Activated naive CD4-positive, alpha-beta T cell treated with Interleukin-2 at 50 U/mL for 16 hours (primary cell): ENCODE results near the gene CRAT.
A peak's percentile ranks its signal among the peaks of the same experiment; 100 is the strongest.

ENCODE experiments used
- DNase-seq: peaks from one replicate; pipeline ENCODE4 v3.0.0-alpha.2; 2020

Gene CRAT

DNA sequence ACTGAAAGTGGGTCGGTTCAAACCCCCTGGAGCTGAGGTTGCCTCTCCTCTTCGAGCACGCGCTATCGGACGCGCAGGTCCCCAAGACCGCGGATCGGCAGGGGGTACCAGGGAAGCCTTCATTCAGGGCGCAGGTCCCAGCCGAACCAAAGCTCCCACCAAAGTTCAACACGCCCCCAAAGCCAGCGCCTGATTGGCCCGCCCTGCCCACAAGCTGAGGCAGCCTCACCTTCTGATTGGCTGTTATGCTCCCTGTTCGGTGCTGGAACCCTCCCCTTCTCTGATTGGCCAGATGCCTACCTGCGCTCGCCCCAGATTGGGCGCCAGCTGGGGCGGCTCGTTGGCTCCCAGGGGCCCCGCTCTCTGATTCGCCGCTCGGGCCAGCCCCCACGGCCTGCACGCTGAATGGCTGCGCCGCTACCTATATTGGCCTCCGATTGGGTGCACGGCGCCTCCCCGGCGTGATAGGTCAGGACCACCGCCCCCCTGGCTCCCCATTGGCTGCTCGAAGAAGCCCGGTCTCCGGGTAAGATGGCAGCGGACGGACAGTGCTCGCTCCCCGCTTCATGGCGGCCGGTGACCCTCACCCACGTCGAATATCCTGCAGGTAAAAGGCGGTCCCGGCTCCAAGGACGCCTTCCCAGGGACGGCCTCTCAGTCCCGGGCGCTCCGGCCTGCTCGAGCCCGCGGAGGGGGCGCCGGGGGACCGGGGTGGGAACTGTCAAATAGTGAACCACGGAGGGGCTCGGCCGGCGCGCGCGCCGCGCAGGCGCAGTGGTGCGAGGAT lies 29.8 kb downstream of the CRAT start, which contains the start of gene DOLPP1:
DOLPP1 (plus strand) TSS at position 511 of the 787 bp plus-strand sequence; CDS start at position 532, 21 bp downstream.
- peak; percentile 99 for DNase-seq

DNA sequence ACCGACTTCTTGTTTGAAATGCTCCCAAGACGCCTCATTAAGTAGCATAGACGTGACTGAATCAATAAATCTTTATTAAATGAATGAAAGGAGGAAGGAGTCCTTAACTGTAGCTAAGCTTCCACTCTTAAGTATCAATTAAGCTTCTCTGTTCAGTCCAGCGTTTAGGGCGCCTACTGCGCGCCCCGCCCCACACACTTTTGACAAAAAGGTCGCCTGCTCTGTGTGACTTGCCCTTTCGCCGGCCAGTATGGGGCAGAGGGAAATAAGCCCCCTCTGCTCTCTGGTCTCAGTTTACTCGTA lies 30.3 kb downstream of the CRAT start:
- no peak for DNase-seq

DNA sequence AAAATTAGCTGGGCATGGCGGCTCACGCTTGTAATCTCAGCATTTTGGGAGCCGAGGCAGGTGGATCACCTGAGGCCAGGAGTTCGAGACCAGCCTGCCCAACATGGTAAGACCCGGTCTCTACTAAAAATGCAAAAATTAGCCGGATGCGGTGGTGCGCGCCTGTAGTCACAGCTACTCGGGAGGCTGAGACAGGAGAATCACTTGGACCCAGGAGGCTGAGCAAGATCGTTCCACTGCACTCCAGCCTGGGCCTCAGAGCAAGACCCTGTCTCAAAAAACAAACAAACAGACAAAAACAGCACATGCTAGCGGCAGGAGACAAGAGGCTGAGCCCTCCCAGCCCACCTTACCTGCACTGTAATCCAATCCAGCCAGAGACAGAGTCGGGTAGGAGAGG lies 30.8 kb downstream of the CRAT start:
- DNase-seq: no peak

DNA sequence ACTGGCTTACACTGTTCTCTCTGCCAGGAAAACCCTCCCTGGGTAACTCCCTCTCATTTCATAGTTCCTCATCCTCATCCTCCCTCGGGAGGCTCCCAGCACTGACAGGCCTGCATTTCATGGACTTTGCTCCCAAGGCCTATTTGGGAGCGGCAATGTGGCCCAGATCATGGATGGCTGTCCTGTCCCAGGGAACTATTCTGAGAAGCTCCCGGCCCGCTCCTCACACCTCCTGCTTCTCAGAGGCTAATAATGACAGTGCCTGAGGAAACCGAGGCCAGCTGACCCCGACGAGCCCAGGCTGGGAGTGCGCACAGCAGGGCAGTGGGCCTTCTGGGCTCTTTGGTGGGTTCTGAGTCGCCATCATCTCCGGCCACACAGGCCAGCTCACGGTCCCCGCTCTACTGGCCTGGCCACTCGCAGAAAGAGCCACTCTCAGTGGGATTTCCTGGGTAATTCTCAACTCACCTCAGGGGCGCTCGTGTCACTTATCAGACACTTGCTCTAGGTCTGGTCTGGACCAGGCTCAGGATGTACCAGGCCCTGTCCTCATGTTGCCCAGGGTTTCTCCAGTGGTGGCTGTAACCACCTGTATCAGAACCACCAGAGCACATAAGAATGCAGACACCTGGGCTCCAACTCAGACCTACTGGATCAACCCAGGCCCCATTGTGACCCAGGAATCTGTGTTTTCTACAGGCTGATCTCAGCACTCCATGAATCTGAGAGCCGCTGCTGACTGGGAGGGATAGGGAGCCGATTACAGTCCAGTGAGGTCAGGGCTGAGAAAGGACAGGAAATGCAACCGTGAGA lies 31.7 kb downstream of the CRAT start:
- DNase-seq: no peak

DNA sequence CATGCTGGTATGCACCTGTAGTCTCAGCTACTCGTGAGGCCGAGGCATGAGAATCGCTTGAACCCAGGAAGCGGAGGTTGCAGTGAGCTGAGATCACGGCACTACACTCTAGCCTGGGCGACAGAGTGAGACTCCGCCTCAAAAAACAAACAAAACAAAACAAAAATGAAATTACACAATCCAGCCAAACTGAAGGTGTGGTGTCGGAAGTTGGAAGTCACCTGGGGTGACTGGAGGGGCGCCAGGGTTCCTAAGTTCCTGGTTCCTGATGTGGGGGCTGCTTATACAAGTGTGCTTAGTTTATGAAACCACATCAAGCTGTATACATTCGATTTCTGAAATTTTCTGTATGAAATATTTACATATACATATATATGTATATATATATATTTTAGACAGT lies 33.4 kb downstream of the CRAT start:
- no peak for DNase-seq

DNA sequence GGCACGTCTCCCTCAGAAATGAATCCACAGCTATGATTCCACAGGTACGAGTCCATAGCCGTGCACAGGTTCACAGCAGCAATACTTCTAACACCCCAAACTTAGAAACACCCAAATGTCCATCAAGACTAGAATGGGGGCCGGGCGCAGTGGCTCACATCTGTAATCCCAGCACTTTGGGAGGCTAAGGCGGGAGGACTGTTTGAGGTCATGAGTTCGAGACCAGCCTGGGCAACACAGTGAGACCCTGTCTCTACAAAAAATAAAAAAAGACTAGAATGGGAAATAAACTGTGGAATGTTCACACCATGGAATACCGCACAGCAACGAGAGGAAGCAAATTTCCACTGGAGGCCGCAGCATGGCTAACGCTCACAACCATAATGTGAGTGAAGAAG lies 34.0 kb downstream of the CRAT start:
- no peak for DNase-seq

DNA sequence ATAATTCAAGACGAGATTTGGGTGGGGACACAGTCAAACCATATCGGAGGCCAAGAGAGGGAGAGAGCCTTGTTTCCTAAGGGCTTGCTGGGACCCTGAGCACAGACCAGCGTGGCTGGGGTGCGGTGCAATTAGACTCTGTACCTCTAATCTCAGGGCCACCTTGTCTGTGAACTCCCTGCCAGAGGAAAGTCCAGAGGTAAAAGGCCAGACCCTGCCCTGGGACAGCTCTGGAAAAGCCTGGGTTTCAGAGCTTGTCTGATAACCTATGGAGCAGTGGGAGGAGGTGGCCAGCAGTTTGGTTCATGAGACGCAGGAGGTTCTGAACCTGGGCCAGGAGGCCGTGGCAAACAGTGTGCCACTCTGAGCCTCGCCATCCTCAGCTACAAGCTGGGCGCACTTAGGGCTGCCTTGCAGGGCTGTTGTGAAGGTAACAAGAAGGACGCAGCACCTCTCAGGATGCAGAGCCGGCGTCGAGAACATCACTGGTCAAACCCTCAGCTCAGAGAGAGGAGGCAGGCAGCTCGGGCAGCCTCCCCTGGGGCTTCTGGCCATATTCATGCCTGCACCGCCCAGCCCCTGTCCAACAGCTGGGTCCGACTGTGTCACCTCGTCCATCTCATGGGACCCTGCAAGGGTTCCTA lies 34.5 kb downstream of the CRAT start:
- no peak for DNase-seq

DNA sequence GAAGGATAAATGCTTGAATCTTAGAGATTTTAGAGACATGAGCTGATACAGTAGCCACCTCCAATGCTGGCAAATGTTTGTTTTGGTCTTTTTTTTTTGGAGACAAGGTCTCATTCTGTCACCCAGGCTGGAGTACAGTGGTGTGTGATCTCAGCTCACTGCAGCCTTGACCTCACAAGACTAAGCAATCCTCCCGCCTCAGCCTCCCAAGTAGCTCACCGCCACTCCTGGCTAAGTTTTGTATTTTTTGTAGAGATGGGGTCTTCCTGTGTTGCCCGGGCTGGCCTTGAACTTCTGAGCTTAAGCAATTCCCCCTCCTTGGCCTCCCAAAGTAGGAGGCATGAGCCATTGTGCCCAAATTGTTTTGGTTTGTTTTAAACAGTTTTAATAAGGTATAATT lies 36.5 kb downstream of the CRAT start:
- DNase-seq: no peak

DNA sequence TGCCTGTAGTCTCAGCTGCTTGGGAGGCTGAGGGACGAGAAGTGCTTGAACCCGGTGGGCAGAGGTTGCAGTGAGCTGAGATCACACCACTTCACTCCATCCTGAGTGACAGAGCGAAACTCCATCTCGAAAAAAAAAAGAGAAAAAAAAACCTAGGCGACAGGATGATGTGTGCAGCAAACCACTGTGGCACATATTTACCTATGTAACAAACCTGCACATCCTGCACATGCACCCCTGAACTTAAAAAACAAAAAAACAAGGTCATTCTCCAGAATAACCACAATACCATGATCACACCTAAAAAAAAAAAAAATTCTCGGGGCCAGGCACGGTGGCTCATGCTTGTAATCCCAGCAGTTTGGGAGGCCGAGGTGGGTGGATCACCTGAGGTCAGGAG lies 37.2 kb downstream of the CRAT start:
- DNase-seq: no peak

DNA sequence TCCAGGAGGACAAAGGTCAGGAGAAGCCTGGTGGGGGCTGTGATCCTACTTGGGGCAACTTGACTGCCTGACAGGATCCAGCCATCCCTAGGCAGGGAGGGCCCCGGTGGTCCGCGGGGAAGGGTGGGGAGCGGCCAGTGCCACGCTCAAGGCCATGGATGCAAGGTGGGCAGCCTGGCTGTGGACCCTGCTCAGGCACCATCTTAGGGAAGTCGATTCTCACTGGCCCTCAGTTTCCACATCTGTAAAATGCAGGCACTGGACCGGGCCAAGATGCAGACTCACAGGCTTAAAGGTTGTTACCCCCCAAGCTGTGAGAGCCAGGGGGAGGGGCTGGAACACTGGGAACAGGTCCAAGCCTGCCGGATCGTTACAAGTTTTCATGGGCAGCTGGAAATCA lies 38.4 kb downstream of the CRAT start:
- no peak for DNase-seq

DNA sequence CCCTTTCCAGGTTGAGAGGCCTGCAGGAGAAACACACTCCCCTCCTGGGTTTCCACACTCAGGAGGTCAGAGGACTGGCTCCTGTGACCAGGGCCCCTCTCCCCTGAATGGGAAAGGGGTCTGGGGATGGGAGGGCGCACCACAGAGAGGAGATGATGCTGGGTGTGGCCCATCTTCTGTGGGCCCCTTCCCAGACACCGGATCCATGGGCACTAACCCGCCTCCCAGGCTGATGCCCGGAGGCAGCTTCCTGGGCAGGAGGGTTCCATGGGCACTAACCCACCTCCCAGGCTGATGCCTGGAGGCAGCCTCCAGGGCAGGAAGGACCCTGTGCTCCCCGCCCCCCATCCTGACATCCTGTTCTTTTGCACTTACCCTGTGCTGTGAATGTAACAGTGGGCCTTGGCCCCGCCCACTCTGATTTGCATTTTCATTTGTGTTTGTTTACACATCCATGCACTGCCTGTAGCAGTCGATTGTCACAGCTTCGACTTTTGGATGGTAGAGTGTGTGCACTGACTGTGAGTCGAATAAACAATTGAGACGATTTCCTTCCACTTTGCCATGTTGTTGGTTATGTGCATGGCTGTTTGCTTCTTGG lies 39.0 kb downstream of the CRAT start:
- peak; percentile 13 for DNase-seq

DNA sequence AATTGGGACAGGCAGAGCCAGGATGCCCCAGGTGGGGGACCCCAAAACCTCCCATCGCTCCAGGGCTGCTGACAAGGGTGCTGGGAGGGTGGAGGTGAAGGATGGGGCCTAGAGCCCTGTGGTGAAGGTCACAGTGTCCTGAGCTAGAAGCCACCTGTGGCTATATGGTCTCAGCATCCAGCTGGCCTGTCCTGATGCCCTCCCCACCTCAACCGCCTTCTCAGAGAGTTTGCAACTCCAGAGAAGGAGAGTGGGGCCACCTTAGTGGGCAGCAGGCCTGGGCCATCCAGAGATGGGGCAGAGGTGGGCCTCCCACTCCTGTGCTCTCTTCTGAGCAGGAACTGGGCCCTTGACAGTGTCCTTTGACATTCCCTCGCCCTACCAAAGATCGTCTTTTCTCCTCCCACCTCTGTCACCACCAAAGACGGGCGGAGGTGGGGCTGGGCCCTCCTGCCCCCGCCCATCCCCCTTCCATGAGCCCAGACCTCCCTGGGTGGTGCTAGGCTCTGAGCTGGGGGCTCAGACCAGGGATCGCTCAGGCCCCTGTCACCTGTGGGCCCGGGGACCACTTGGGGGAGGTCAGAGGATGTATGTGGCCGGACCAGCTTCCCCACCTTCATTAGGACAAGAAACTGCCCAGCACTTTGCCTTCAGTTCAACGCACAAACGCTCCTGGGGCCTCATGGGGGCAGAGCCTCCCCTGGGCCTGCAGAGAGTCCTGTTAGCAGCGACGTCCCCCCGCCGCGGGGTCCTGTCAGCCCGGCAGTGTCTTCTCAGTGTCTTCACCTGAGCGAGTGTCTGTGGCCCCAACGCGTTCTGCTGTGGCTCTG lies 39.7 kb downstream of the CRAT start:
- no peak for DNase-seq

DNA sequence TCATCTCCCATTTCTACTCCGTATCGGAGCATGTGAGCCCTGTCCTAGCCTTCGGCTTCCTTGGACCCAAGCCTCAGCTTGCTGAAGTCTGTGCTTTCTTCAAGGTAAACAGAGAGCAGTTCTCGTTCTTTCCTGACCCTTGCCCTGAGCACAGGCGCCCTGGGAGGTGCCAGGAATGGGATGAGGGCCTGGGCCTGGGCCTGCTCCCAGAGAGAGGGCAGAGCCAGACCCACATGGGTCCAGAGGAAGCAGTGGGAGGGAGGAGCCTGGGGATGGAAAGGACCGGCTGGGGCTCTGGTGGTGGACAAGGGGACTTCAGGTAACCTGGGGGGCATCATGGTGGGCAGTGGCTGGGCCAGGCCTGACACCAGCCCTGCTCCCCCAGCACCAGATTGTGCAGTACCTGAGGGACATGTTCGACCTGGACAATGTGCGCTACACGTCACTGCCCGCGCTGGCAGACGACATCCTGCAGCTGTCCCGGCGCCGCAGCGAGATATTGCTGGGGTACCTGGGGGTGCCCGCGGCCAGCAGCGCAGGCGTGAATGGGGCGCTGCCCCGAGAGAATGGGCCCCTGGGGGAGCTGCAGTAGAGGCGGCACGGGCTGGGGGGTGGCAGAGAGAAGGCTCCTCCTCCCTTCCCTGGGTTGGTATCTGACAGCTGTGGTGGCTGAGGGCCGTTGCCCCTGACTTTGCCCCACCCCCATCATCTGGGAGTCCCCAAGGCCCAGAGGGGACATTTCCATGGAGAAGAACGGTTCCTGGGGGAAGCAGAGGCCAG lies 40.5 kb downstream of the CRAT start:
- DNase-seq: no peak

DNA sequence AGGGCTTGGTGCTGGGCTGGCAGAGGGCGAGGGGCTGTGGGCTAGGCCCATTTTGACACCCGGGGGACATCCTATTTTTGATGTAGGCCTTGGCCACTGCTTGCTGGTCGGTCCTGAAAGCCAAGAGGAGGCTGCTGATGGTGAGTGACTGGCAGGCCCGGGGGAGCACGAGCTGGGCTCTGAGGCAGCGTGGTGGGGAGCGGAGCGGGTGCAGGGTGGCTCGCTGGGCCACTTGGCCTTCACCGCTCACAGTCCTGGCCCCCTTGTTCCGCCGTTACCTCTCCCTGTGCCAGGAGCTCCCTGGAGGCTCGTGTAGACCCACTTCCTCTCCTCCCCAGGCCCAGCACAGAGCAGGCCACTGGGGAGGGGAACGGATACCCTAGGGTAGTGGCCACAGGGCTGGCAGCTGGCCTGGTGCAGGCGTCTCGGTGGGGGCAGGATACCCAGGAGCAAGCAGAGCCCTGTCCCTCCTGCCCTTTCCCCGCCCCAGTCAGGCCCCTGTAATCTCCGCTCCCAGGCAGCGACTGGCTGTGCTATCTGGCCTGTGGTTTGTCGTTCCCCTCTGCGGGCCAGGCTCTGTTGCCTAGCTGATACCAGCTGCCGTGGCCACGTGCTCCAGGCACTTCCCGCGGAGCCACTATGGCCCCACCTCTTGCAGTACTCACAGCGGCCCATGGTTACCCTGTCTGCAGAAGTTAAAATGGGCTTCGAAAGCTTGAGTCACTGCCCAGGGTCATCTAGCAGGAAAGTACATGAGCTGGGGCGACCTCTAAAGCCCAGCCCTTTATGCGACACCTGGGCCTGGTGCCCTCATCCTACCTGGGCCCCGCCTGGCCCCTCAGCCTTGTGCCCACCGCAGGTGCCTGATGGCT lies 41.4 kb downstream of the CRAT start:
- DNase-seq: peak; percentile 45

DNA sequence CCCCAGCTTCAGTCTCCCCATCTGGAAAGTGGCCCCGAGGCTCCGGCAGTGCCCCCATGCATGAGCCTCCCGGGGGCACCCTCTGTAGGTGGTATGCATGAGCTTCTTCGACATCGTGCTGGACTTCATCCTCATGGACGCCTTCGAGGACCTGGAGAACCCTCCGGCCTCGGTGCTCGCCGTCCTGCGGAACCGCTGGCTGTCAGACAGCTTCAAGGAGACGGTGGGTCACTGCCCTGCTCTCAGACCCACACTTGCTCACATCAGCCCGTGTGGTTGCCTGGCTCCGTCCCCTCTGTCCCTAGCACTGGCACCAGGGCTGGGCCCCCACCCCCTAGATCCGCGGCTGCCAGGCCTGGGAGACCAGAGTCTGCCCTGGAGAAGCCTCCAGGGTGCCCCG lies 42.5 kb downstream of the CRAT start:
- DNase-seq: no peak

DNA sequence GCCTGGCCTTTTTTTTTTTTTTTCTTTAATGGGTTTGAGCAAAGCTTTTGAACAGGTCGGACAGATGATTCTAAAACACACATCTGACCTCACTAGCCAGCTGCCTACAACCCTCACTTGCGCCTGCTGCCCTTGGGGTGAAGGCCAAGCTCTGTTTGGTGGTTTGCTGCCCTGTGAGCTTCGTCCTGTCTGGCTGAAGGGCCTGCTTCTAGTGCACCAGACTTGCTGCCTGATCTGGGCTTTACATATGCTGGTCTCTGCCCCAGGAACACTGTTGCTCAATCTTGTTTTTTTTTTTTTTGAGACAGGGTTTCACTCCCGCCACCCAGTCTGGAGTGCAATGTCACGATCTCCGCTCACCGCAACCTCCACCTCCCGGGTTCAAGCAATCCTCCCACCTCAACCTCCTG lies 46.1 kb downstream of the CRAT start:
- no peak for DNase-seq

DNA sequence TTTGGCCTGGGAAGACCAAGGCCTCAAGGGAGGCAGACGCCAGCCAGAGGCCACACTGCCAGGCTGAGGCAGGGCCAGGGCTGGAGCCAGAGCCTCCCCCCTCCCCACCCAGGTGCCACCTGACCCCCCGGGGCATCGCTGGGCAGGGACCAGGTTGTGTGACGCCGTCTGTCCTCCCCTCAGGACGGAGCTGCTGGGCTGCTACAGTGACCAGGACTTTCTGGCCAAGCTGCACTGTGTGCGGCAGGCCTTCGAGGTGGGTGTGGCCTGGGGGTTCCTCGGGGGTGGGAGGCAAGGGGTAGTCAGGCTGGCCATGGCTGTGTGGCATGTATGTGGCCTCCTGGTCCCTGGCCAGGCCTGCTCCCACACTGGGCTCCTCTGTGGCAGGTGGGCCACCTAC lies 47.5 kb downstream of the CRAT start:
- no peak for DNase-seq

DNA sequence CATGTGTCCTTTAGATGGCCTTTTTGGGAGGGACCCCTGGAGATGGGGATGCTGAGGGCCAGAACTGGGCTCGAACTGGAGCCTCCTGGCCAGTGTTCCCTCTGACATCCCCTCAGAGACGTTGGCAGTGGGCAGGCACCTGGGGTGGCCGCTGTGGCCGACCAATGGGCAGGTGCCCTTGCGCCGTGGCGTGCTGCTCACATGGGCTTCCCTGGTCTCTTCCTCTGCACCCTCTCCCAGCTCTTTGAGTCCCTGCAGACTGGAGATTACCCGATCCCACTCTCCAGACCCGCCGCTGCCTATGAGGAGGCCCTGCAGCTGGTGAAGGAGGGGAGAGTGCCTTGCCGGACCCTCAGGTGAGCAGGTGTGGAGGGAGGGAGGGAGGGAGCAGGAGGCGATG lies 49.6 kb downstream of the CRAT start:
- no peak for DNase-seq

DNA sequence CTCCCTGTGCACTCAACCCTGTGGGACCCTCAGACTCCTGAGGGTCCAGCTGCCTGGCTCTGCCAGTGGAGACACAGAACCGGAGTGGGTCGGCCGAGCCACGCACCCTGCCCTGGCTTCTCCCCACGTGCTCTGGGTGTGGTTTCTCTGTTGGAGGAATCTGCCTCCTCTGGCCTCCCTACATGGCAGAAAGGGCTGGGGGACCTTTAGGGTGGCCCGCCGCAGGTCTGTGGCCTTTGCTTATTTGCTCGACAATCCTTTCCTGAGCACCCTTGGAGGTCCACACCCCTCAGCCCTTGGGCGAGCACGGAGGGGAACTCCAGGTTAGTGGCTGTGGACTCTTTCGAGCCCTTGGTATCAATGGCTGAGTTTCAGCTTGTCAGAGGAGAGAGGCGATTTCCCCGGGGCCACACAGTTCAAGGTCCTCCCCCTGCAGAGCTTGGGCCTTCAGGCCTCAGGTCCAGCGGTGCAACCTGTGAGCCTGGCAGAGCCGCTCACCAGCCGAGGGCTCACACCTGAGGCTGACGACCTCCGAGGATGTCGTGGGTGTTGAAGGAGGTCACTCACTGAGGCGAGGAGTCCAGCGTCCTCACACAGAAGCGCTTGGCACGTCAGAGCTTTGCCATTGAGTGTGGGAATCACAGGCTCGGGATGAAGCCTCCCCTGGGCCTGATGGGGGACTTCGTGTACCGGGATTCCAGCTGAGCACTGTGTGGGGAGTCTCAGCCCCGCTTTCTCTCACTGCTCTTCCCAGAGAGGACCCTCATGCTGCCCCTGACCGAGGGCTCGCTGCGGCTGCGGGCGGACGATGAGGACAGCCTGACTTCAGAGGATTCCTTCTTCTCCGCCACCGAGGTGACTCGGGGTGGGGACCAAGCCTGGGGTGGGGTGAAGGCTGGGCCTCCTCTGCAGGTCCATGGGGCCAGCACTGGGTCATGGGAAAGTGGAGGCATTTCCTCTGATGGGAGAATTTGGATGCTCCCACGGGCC lies 50.5 kb downstream of the CRAT start:
- DNase-seq: no peak
